Endothelial cell (in vitro differentiated cells): ENCODE results near the gene SENP2. TPM values are rescaled to one million over a fixed set of nuclear protein-coding genes. Genes with fewer than 3 reads are reported as not detected.
"Not testable (repeated sequence)": the region's sequence is repeated elsewhere in the genome, so short reads cannot be mapped to it uniquely, and the experiment has no call there.

Experiments used
- DNase-seq: peaks from one replicate; pipeline ENCODE4 v3.0.0; 2021; ENCODE audit warnings: low spot score
- H3K27ac Mint-ChIP-seq: one replicate; pipeline ENCODE4 v1.8.0; 2021; ENCODE audit warnings: mixed read lengths, inconsistent platforms; ENCODE audit not compliant: unreplicated experiment
- H3K27me3 Mint-ChIP-seq: one replicate; pipeline ENCODE4 v1.8.0; 2021; ENCODE audit warnings: mild to moderate bottlenecking, moderate library complexity, mixed read lengths, inconsistent platforms; ENCODE audit not compliant: unreplicated experiment
- H3K36me3 Mint-ChIP-seq: one replicate; pipeline ENCODE4 v1.8.0; 2021; ENCODE audit warnings: mild to moderate bottlenecking, low read depth, mixed read lengths, inconsistent platforms; ENCODE audit not compliant: unreplicated experiment
- H3K4me1 Mint-ChIP-seq: one replicate; pipeline ENCODE4 v1.8.0; 2021; ENCODE audit warnings: mild to moderate bottlenecking, mixed read lengths, inconsistent platforms; ENCODE audit not compliant: unreplicated experiment
- H3K4me3 Mint-ChIP-seq: one replicate; pipeline ENCODE4 v1.8.0; 2021; ENCODE audit warnings: mild to moderate bottlenecking, mixed read lengths, inconsistent platforms; ENCODE audit not compliant: unreplicated experiment
- H3K9me3 Mint-ChIP-seq: one replicate; pipeline ENCODE4 v1.8.0; 2021; ENCODE audit warnings: mixed read lengths, inconsistent platforms; ENCODE audit not compliant: unreplicated experiment
- total RNA-seq: library from RNA; stranded (reverse); fragmentation: NEBNext Ultra II Directional; extraction: Animal tissue kit (Norgen Biotek cat#: 25700); gene quantifications from one replicate; pipeline ENCODE4 v1.2.1, GENCODE V29; 2021; ENCODE audit not compliant: unreplicated experiment
- TF ChIP-seq, protein P1 (sequence below): fragments of 200-600 bp; sonication (generic); IDR thresholded peaks from one replicate; pipeline ENCODE4 v1.5.0; 2021; ENCODE audit warnings: antibody characterized with exemption; ENCODE audit not compliant: unreplicated experiment

The SENP2 gene
- total RNA-seq, 1 donor from 2014 or later: 34.0 TPM

DNA sequence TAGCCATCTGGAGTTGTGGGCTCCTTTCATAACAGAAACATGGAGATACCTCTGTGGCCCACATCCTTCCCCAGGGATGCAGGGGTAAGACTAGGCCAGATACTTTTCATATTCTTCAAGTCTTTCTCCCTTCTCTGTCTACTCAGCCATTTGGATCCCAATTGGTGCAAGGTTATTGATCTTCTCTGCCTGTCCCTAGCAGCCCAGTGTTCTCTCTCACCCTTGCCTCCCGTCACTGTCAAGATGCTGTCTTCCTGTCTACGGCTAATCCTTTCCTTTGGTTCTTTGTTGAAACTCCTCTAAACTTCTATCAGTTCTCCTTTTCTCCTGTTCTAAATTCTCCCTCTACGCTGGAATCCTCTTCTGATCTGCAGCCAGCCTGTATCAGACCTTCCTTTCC, 51.3 kb downstream of the SENP2 start:
- Mint-ChIP-seq H3K4me3 (no peak overlapping the region), H3K4me1 (peaks cover 11% of the 10 kb centered on the region), H3K36me3 (peaks cover 8% of the 10 kb centered on the region), H3K27ac (peak overlapping the region; percentile 1), H3K27me3 (peaks cover 14% of the 10 kb centered on the region), H3K9me3 (no peaks in the 10 kb centered on the region)
- DNase-seq: no peak
- TF ChIP-seq, protein P1, sequence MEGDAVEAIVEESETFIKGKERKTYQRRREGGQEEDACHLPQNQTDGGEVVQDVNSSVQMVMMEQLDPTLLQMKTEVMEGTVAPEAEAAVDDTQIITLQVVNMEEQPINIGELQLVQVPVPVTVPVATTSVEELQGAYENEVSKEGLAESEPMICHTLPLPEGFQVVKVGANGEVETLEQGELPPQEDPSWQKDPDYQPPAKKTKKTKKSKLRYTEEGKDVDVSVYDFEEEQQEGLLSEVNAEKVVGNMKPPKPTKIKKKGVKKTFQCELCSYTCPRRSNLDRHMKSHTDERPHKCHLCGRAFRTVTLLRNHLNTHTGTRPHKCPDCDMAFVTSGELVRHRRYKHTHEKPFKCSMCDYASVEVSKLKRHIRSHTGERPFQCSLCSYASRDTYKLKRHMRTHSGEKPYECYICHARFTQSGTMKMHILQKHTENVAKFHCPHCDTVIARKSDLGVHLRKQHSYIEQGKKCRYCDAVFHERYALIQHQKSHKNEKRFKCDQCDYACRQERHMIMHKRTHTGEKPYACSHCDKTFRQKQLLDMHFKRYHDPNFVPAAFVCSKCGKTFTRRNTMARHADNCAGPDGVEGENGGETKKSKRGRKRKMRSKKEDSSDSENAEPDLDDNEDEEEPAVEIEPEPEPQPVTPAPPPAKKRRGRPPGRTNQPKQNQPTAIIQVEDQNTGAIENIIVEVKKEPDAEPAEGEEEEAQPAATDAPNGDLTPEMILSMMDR: no peak

DNA sequence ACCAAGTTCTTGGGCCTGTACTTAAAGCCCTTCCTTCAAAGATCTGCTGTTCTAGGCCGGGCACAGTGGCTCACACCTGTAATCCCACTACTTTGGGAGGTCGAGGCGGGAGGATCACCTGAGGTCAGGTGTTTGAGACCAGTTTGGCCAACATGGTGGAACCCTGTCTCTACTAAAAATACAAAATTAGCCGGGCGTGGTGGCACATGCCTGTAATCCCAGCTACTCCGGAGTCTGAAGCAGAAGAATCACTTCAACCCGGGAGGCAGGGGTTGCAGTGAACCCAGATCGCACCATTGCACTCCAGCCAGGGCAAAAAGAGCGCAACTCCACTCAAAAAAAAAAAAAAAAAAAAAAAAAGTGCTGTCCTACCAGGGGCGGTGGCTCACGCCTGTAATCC, 52.6 kb downstream of the SENP2 start:
- H3K27ac Mint-ChIP-seq, DNase-seq, H3K9me3 Mint-ChIP-seq, H3K4me3 Mint-ChIP-seq: not testable (repeated sequence)
- H3K4me1 Mint-ChIP-seq: peaks cover 11% of the 10 kb centered on the region
- peaks cover 14% of the 10 kb centered on the region for H3K27me3 Mint-ChIP-seq
- H3K36me3 Mint-ChIP-seq: peaks cover 14% of the 10 kb centered on the region

DNA sequence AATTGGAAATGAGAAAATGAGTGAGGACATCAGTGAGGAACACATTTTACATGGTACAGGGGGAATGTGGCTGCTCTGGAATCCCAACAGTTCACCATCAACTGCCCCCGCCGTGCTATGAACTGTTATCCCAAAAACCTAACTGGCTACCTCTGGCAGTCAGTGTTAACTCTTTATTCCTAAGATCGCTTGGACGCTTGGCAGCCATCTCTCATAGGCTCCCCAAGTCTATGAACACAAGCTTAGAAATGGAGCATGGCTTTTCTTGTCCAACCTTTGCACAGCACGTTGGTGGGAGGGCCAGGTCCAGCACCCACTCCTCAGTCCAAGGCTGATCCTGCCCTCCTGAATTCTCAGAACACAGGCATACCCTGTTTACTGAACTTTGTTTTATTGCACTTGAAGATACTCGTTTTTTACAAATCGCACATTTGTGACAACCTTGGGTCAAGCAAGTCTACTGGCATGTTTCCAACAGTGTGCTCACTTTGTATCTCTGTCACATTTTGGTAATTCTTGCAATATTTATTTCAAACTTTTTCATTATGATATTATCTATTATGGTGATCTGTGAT, 53.6 kb downstream of the SENP2 start:
- Mint-ChIP-seq H3K4me3 (no peak overlapping the region), H3K27ac (no peak overlapping the region), H3K9me3 (no peaks in the 10 kb centered on the region), H3K27me3 (peaks cover 14% of the 10 kb centered on the region), H3K4me1 (peaks cover 11% of the 10 kb centered on the region), H3K36me3 (peaks cover 18% of the 10 kb centered on the region)
- DNase-seq: no peak
- TF ChIP-seq, protein P1: no peak

DNA sequence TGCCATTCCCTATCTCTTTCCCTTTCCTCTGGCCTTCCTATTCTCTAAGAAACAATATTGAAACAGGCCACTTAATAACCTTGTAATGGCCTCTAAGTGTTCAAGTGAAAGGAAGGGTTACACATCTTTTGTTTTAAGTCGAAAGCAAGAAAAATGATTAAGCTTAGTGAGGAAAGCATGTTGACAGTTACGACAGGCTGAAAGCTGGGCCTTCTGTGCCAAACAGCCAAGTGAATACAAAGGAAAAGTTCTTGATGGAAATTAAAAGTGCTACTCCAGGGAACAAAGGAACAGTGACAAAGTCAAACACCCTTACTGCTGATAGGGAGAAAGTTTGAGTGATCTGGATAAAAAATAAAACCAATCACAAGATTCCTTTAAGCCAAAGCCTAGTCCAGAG, 54.2 kb downstream of the SENP2 start:
- Mint-ChIP-seq H3K4me3 (no peak overlapping the region), H3K4me1 (peaks cover 11% of the 10 kb centered on the region), H3K9me3 (no peaks in the 10 kb centered on the region), H3K36me3 (peaks cover 23% of the 10 kb centered on the region), H3K27me3 (peaks cover 14% of the 10 kb centered on the region), H3K27ac (no peak overlapping the region)
- DNase-seq: no peak
- TF ChIP-seq, protein P1: no peak

DNA sequence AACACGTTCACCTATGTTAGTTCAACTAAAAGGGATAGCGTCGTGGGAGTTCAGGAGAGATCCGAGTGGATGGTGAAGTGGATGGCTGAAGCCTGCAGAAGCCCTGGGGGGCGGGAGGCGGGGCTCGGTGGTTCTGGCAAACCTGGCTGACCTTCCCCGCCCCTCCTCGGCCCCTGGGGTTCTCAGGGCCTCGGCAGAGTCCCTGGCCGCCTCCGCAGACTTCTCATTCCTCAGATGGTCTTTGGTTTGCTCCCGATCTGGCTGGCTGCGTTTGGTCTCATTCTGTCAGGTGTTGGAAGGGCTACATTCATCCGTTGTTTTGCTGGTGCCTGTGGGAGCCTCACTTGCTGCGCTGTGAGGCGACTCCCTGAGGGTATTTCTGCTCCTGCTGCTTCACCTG, 59.1 kb downstream of the SENP2 start:
- Mint-ChIP-seq H3K36me3 (peaks cover 52% of the 10 kb centered on the region), H3K4me3 (peak overlapping the region; percentile 51)

DNA sequence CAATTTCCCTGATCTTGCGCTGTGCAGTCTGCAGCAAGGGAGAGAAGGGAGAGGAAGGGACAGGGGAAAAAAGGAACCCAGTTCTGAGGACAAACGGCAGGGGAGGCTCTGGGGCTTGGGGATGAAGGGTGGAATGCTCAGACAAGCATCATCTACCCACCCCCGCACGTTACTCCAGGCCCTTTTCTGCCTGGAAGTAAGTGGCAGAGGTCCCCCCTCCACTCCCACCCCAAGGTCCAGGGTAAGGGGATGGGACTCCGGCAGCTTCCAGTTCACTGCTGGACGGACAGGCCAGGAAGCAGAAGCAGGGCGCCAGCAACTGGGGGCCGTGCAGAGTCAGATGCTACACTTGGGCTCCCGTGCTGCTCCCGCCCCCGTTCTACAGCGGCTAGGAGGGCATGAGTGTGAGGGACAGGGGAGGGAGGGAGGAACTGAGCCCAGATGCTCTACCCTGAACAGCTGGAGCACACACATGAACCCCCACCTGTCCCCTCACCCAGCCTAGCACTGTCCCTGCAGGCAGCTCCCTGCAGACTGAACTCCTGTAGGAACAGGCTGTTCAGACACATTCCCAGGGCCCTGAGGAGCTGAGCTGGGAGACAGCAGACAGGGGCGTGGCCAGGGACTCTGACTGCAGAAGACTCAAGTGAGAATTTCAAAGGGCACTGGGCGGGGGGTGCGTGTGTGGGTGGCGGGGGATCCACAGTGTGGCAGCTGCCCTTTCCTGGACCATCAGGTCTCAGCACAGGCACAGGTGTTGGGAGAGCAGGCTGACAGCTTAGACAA, 59.7 kb downstream of the SENP2 start:
- TF ChIP-seq, protein P1: no peak
- no peak overlapping the region for H3K27ac Mint-ChIP-seq
- peaks cover 17% of the 10 kb centered on the region for H3K27me3 Mint-ChIP-seq
- H3K36me3 Mint-ChIP-seq: peaks cover 56% of the 10 kb centered on the region
- peak overlapping the region; percentile 51 for H3K4me3 Mint-ChIP-seq
- H3K4me1 Mint-ChIP-seq: no peaks in the 10 kb centered on the region
- DNase-seq: no peak
- H3K9me3 Mint-ChIP-seq: no peaks in the 10 kb centered on the region

More for the DNA sequence above, 59.1 kb downstream of the SENP2 start:
- DNase-seq, H3K27ac Mint-ChIP-seq, H3K9me3 Mint-ChIP-seq, H3K4me1 Mint-ChIP-seq: not testable (repeated sequence)
- H3K27me3 Mint-ChIP-seq: peaks cover 18% of the 10 kb centered on the region
